HG03439 (cell line): ENCODE results near the gene DTL.

Experiments used
- ATAC-seq: cut with Tn5 transposase; IDR thresholded peaks from one replicate; pipeline ENCODE4 v1.9.1; 2021; ENCODE audit warnings: mild to moderate bottlenecking, moderate library complexity; ENCODE audit not compliant: unreplicated experiment

Gene DTL

GRCh38 chr1:212121779-212122178 is 86.2 kb downstream of the DTL start:
- no peak for ATAC-seq

- ATAC-seq: no peak
These were observed 89.4 kb downstream of the DTL start for GRCh38 chr1:212124690-212125582.

GRCh38 chr1:212125654-212126053 is 90.1 kb downstream of the DTL start:
- no peak for ATAC-seq

- no peak for ATAC-seq
These were observed 91.7 kb downstream of the DTL start for GRCh38 chr1:212127221-212127620.

GRCh38 chr1:212129781-212130180 is 94.2 kb downstream of the DTL start:
- ATAC-seq: no peak

- ATAC-seq: no peak
These were observed 96.5 kb downstream of the DTL start for GRCh38 chr1:212132025-212132424.

- ATAC-seq: no peak
These were observed 97.8 kb downstream of the DTL start for GRCh38 chr1:212133319-212133718.

DNA sequence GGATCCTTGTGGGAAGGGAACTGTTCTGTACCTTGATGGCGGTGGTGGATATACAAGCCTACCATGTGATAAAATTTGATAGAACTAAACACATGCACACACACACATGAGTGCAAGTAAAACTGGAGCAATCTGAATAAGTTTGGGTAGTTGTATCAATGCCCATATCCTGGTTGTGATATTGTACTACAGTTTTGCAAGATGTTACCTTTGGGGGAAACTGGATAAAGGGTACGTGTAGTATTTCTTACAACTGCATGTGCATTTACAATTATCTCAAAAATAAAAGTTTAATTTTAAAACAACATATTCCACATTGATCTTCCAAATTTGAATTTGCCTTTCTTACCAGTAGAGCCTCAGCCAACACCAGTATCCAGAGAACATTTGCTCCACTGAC is 99.6 kb downstream of the DTL start:
- no peak for ATAC-seq

GRCh38 chr1:212137854-212138253 is 102.3 kb downstream of the DTL start:
- no peak for ATAC-seq

- ATAC-seq: no peak
These were observed 102.9 kb downstream of the DTL start for GRCh38 chr1:212138457-212138856.

GRCh38 chr1:212139526-212140135 is 104.1 kb downstream of the DTL start:
- ATAC-seq: no peak

- ATAC-seq: no peak
These were observed 105.9 kb downstream of the DTL start for GRCh38 chr1:212141404-212141803.

DNA sequence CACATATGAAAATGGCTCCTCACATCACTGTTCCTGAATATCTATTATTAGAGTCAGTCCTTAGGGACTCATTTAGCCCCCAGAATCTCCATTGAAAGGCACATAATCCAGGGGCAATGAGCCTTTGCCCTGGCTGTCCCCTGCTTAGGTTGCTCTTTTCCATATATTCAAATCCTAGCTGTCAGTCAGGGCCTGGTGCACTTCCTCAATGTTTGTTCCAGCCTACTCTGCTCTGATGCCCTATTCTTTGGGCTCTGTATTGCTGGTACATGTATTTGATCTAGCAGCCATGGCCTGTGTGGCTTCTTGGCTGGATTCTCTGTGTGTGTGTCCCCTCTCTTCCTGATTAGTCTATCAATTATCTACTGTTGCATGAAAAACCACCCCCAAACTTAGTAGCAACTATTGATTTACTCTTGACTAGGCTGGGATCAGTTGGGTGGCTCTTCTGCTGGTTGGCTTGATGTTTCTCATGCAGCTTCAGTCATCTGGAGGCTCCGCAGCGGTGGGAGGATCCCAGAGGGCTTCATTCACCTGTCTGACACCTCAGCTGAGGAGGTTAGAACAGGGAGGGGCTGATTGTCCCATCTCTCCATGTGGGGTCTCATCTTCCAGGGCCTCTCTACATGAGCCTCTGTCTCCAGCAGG is 107.5 kb downstream of the DTL start:
- ATAC-seq: no peak

- ATAC-seq: no peak
These were observed 112.1 kb downstream of the DTL start for GRCh38 chr1:212147581-212148033.

DNA sequence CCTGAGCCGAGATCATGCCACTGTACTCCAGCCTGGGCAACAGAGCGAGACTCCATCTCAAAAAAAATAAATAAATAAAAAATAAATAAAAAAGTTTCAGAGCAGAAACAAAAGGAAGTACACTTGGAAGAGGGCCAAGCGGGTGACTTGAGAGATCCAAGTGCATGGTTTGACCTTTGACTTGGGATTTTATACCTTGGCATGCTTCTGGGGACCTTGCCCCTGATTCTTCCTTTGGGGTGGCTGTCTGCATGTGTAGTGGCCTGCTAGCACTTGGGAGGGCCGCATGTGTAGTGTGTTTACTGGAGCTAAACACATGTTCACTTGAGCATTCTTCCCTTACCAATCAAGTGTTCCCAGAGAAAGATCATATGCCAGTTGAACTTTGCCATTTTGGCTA is 114.0 kb downstream of the DTL start:
- ATAC-seq: no peak

DNA sequence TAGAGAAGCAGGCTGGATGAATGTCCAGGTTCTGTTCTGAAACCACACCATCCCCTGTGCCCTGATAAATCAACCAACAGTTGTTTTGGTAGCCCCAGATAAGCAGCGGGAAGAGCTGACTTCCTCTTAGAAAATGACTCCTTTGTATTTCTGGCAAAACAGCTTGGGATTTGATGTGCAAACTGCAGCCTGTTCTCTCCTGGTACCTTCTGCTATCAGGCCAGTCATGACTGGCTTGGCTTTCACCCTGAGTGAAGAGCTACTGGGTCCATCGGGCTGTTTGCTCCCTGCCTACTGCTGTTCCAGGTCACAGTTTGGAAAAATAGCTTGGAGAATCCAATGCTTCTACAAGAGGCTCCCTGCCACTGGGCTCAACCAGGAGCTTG is 116.8 kb downstream of the DTL start:
- no peak for ATAC-seq

DNA sequence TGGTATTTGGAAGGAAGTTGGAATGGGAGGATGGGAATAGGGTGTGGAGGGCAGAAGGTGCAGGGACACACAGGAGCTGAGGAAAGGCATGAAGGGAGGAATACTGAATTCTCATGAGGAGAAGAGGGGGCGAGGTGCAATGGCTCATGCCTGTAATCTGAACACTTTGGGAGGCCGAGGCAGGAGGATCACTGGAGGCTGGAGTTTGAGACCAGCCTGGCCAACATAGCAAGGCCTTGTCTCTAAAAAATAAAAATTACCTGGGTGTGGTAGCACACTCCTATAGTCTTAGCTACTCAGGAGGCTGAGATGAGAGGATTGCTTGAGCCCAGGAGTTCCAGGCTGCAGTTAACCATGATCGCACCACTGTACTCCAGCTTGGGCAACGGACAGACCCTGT is 117.3 kb downstream of the DTL start:
- no peak for ATAC-seq

DNA sequence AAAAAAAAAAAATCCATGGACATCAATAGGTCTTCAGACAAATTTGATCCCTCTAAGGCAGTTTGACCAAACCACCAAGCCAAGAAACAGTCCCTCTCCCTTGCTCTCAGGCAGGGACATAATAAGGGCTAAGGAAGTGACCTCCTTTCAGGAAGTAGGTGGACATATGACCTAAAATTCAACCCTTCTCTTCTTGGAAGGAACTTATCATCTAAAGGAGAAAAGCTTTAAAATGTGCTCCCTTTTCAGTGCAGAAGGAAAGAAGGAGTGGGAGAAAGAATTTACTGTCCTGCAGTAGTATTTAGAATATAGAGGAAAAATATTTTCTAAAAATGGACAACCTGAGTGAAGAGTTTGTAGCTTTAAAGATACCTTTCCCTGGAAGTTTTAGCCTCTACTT is 118.1 kb downstream of the DTL start:
- ATAC-seq: no peak
